ENCODE data around the gene PCCA.

PCCA gene

DNA sequence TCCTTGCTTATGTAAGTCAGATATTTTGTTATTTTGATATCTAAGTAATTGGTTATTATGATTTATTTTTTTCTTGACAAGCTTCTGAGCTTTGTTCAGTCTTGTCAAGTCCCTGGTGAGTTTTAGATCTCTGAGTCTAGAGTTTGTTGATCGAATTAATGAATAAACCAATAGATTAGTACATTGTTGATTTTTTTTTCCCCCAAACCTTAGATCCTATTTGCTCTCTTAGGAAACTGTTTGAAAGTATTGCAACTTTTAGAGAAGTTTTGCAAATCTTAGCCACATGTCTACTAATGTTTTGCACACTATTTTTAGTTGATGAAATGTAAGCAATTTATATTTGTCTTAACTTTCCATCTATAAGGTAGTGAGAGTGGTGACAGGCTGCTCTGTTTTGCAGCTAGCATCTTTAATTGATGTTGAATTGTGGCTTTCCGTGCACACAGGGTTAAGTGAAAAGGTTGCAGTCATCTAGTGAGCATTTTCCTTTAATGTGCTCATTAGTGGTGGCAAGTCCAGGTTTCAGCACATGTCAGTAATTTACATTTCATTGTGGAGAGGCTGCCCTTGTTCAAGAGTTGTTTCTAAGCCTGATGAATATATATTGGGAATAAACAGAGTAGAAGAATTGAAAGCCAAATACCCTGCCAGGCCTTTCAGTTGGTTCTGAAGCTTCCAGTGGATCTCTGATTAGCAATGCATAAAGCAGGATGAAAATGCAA is 86.3 kb downstream of the PCCA start:
- H3K4me1 ChIP-seq (ENCODE audit: low read length), result peaks cover 7% of the 10 kb centered on the region
- H3K27ac ChIP-seq (ENCODE audit: low read length), result no peak overlapping the region
- no peak overlapping the region for H3K4me2 ChIP-seq (ENCODE audit: low read length)
- H3K79me2 ChIP-seq (ENCODE audit: low read length), result no peaks in the 10 kb centered on the region
- H2AFZ ChIP-seq (ENCODE audit: low read depth, low read length), result no peak overlapping the region
- H3K9me3 ChIP-seq (ENCODE audit: insufficient read depth, low read length), result no peaks in the 10 kb centered on the region
- TF ChIP-seq, protein P1, sequence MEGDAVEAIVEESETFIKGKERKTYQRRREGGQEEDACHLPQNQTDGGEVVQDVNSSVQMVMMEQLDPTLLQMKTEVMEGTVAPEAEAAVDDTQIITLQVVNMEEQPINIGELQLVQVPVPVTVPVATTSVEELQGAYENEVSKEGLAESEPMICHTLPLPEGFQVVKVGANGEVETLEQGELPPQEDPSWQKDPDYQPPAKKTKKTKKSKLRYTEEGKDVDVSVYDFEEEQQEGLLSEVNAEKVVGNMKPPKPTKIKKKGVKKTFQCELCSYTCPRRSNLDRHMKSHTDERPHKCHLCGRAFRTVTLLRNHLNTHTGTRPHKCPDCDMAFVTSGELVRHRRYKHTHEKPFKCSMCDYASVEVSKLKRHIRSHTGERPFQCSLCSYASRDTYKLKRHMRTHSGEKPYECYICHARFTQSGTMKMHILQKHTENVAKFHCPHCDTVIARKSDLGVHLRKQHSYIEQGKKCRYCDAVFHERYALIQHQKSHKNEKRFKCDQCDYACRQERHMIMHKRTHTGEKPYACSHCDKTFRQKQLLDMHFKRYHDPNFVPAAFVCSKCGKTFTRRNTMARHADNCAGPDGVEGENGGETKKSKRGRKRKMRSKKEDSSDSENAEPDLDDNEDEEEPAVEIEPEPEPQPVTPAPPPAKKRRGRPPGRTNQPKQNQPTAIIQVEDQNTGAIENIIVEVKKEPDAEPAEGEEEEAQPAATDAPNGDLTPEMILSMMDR (IDR thresholded peaks at IDR 0.05; ENCODE audit: low read depth, low read length), result no peak
- no peak for TF ChIP-seq EZH2phosphoT487 (IDR thresholded peaks at IDR 0.05; ENCODE audit: low read depth)
- H4K20me1 ChIP-seq (ENCODE audit: insufficient read depth, low read length), result no peaks in the 10 kb centered on the region
- no peak overlapping the region for H3K4me3 ChIP-seq (ENCODE audit: low read length)
- no peaks in the 10 kb centered on the region for H3K27me3 ChIP-seq (ENCODE audit: low read depth, low read length)
- H3K9ac ChIP-seq (ENCODE audit: low read length), result no peak overlapping the region
- H3K36me3 ChIP-seq (replicated peaks; ENCODE audit: low read depth, low read length), result no peaks in the 10 kb centered on the region

GRCh38 chr13:100175803-100176182 is 86.9 kb downstream of the PCCA start:
- Histone ChIP-seq H3K27ac (ENCODE audit: low read length) (no peak overlapping the region), H3K9ac (ENCODE audit: low read length) (no peak overlapping the region)

DNA sequence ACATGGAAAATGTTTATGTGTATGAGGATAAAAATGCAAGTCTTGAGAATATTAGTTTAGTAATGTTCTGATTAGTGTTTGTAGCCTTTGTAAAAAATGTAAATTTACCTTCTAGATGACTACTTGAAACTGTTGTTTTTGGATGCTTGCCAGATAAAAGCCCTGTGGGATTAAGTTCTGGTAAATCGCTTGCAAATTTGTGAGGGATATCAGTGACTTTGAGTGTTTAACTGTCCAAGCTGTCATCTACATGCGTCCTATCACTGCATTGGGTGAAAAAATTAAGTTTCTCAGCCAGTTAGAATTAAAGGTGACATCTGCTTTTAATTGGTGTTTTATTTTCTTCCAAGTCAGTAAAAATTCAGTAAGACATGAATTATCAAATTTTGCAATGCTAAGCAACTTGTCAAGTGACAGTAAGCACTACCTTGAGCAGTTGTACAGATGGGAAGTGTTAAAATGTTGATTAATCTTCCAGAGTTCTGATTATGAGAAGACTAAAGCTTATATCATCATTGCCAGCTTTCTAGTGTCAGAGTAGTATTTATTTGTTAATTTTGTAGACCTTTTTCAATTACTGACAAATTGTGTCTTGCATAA is 88.0 kb downstream of the PCCA start:
- no peak overlapping the region for H3K4me2 ChIP-seq (ENCODE audit: low read length)
- H4K20me1 ChIP-seq (ENCODE audit: insufficient read depth, low read length), result no peaks in the 10 kb centered on the region
- TF ChIP-seq, protein P1 (IDR thresholded peaks at IDR 0.05; ENCODE audit: low read depth, low read length), result no peak
- TF ChIP-seq EZH2phosphoT487 (IDR thresholded peaks at IDR 0.05; ENCODE audit: low read depth), result no peak
- no peak overlapping the region for H3K4me3 ChIP-seq (ENCODE audit: low read length)
- H3K36me3 ChIP-seq (replicated peaks; ENCODE audit: low read depth, low read length), result no peaks in the 10 kb centered on the region
- H3K79me2 ChIP-seq (ENCODE audit: low read length), result no peaks in the 10 kb centered on the region
- H3K27me3 ChIP-seq (ENCODE audit: low read depth, low read length), result no peaks in the 10 kb centered on the region
- H3K9me3 ChIP-seq (ENCODE audit: insufficient read depth, low read length), result no peaks in the 10 kb centered on the region
- H3K4me1 ChIP-seq (ENCODE audit: low read length), result peaks cover 7% of the 10 kb centered on the region
- H3K9ac ChIP-seq (ENCODE audit: low read length), result no peak overlapping the region
- no peak overlapping the region for H2AFZ ChIP-seq (ENCODE audit: low read depth, low read length)
- no peak overlapping the region for H3K27ac ChIP-seq (ENCODE audit: low read length)

More at GRCh38 chr13:100175803-100176182, 86.9 kb downstream of the PCCA start:
- no peak overlapping the region for H3K4me2 ChIP-seq (ENCODE audit: low read length)
- no peaks in the 10 kb centered on the region for H3K79me2 ChIP-seq (ENCODE audit: low read length)
- no peaks in the 10 kb centered on the region for H3K36me3 ChIP-seq (replicated peaks; ENCODE audit: low read depth, low read length)
- H4K20me1 ChIP-seq (ENCODE audit: insufficient read depth, low read length), result no peaks in the 10 kb centered on the region
- H3K4me3 ChIP-seq (ENCODE audit: low read length), result no peak overlapping the region
- no peak for TF ChIP-seq EZH2phosphoT487 (IDR thresholded peaks at IDR 0.05; ENCODE audit: low read depth)
- H3K4me1 ChIP-seq (ENCODE audit: low read length), result peaks cover 7% of the 10 kb centered on the region
- no peak overlapping the region for H2AFZ ChIP-seq (ENCODE audit: low read depth, low read length)
- no peaks in the 10 kb centered on the region for H3K27me3 ChIP-seq (ENCODE audit: low read depth, low read length)
- H3K9me3 ChIP-seq (ENCODE audit: insufficient read depth, low read length), result no peaks in the 10 kb centered on the region

DNA sequence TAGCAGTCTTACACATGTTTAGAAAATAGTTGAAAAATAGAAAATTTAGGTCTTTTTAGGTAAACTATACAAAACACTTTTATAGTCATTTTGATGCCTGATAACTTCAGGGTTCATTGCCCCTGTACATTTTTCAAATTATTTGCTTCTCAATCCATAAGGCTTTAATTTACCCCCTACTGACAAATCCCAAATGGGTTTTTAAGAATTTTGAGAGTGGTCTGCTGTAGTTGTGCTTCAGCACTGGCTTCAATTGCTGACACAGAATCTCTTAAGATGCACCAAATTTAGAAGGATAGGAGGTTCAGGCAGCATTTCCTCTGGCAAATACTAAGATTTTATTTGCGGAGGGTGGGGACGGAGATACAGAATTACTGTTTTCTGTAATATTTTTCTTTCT is 89.4 kb downstream of the PCCA start:
- Histone ChIP-seq H3K4me1 (ENCODE audit: low read length) (peaks cover 7% of the 10 kb centered on the region), H3K4me3 (ENCODE audit: low read length) (no peak overlapping the region), H3K27me3 (ENCODE audit: low read depth, low read length) (no peaks in the 10 kb centered on the region), H4K20me1 (ENCODE audit: insufficient read depth, low read length) (no peaks in the 10 kb centered on the region), H3K36me3 (replicated peaks; ENCODE audit: low read depth, low read length) (no peaks in the 10 kb centered on the region), H3K79me2 (ENCODE audit: low read length) (no peaks in the 10 kb centered on the region), H2AFZ (ENCODE audit: low read depth, low read length) (no peak overlapping the region), H3K9me3 (ENCODE audit: insufficient read depth, low read length) (no peaks in the 10 kb centered on the region), H3K9ac (ENCODE audit: low read length) (no peak overlapping the region), H3K4me2 (ENCODE audit: low read length) (no peak overlapping the region), H3K27ac (ENCODE audit: low read length) (no peak overlapping the region)
- TF ChIP-seq EZH2phosphoT487 (IDR thresholded peaks at IDR 0.05; ENCODE audit: low read depth), result no peak
- TF ChIP-seq, protein P1 (IDR thresholded peaks at IDR 0.05; ENCODE audit: low read depth, low read length), result no peak
